Activated CD8-positive, alpha-beta T cell treated with anti-CD3 and anti-CD28 coated beads for 36 hours (primary cell): ENCODE measurements around the gene ANO9. TPM values are rescaled to one million over a fixed set of nuclear protein-coding genes. Genes with fewer than 3 reads are reported as not detected.
"Not testable (repeated sequence)": the region's sequence is repeated elsewhere in the genome, so short reads cannot be mapped to it uniquely, and the experiment has no call there.

Source experiments
- ATAC-seq: fragments of 200-7000 bp; cut with Tn5 transposase; one replicate; pipeline ENCODE4 v1.10.0; 2021; ENCODE audit warnings: mild to moderate bottlenecking, moderate library complexity
- CTCF ChIA-PET: fragments of 350-600 bp; sonication (Branson Sonifier 250); formaldehyde crosslinking; loops from one replicate; lab custom pipeline; 2021; ENCODE audit warnings: antibody characterized with exemption; lab: Charles Lee
- POLR2A ChIA-PET: fragments of 350-600 bp; sonication (Branson Sonifier 250); formaldehyde crosslinking; loops from one replicate; lab custom pipeline; 2021; ENCODE audit warnings: antibody characterized with exemption; lab: Charles Lee
- DNase-seq: peaks from one replicate; pipeline ENCODE4 v3.0.0-alpha.2; 2020
- H3K27ac Mint-ChIP-seq: one replicate; pipeline ENCODE4 v1.8.0; 2021; ENCODE audit warnings: mild to moderate bottlenecking, mixed read lengths
- H3K27me3 Mint-ChIP-seq: one replicate; pipeline ENCODE4 v1.8.0; 2021; ENCODE audit warnings: mixed read lengths
- H3K36me3 Mint-ChIP-seq: one replicate; pipeline ENCODE4 v1.8.0; 2021; ENCODE audit warnings: low read depth, mixed read lengths
- H3K4me1 Mint-ChIP-seq: one replicate; pipeline ENCODE4 v1.8.0; 2021; ENCODE audit warnings: low read depth, mixed read lengths
- H3K4me3 Mint-ChIP-seq: one replicate; pipeline ENCODE4 v1.8.0; 2021; ENCODE audit warnings: mild to moderate bottlenecking, moderate library complexity, mixed read lengths
- H3K9me3 Mint-ChIP-seq: one replicate; pipeline ENCODE4 v1.8.0; 2021; ENCODE audit warnings: mixed read lengths
- intact Hi-C: fragments of 100-400 bp; cut with micrococcal nuclease; formaldehyde crosslinking; loops from one replicate; pipeline ENCODE4 v1.10.0; 2022
- total RNA-seq, 2 experiments: library from RNA; stranded (reverse); gene quantifications; one replicate each; pipeline ENCODE4 v1.2.3, GENCODE V29; 2021
- TF ChIP-seq, protein P1 (sequence below): fragments of 200-600 bp; IDR thresholded peaks from one replicate; pipeline ENCODE4 v1.8.0; 2022; ENCODE audit warnings: antibody characterized with exemption, mild to moderate bottlenecking

Gene ANO9
- total RNA-seq, 2 experiments from 2014 or later: 28.2 to 29.0 TPM

DNA sequence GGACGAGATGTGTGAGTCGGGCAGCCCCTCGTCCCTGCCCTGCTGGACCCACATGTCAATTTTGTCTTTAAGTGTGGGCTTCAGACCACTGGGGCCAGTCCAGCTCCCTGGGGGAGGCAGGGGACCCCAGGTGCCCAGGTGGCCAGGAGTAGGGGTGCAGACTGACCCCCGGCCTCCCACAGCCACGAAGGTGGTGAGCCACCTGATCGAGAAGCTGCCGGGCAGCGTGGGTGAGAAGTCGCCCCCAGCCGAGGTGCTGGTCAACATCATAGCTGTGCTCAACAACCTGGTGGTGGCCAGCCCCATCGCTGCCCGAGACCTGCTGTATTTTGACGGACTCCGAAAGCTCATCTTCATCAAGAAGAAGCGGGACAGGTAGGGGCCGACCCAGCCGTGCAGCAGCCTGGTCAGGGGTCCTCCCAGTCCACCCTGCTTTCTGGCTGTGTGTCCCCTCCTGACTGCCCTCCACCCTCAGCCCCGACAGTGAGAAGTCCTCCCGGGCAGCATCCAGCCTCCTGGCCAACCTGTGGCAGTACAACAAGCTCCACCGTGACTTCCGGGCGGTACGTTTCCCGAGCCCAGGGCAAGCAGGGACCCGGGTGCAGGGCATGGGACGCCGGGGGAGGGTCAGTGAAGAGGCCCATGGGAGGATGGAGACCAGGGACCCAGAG lies 37.9 kb downstream of the ANO9 start:
- POLR2A ChIA-PET: interaction anchor here (0.6 to 1.2 kb wide), 4 partner anchors 11 to 116 kb away, joined by 3 to 4 read pairs (median 4); partner anchors contain the start of gene SIGIRR
- CTCF ChIA-PET: interaction anchor here (1.9 kb wide), 1 partner anchor 45 kb away, joined by 7 read pairs; no protein-coding TSS in a partner anchor
- no peaks in the 10 kb centered on the region for H3K36me3 Mint-ChIP-seq

DNA sequence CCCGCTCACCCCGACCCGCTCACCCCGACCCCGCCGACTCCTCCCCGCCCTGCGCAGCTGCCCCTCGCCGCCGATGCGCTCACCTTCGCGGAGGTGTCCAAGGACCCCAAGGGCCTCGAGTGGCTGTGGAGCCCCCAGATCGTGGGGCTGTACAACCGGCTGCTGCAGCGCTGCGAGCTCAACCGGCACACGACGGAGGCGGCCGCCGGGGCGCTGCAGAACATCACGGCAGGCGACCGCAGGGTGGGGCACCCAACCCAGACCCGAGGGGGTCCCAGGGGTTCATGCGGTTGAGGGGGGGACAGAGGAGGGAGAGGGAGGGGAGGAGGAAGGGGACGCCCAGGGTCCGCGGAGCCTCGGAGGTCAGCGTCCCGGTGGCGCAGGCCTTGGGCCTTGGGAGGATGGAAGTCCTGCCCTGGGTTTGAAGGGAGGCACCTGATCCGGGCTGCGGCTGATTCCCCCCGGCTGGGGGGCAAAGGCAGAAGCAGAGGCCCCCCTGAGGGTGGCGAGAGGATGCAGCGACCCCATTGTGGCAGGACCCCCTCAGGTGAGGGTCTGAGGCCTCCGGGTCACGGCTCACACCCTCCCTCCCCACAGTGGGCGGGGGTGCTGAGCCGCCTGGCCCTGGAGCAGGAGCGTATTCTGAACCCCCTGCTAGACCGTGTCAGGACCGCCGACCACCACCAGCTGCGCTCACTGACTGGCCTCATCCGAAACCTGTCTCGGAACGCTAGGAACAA lies 38.6 kb downstream of the ANO9 start:
- TF ChIP-seq, protein P1, sequence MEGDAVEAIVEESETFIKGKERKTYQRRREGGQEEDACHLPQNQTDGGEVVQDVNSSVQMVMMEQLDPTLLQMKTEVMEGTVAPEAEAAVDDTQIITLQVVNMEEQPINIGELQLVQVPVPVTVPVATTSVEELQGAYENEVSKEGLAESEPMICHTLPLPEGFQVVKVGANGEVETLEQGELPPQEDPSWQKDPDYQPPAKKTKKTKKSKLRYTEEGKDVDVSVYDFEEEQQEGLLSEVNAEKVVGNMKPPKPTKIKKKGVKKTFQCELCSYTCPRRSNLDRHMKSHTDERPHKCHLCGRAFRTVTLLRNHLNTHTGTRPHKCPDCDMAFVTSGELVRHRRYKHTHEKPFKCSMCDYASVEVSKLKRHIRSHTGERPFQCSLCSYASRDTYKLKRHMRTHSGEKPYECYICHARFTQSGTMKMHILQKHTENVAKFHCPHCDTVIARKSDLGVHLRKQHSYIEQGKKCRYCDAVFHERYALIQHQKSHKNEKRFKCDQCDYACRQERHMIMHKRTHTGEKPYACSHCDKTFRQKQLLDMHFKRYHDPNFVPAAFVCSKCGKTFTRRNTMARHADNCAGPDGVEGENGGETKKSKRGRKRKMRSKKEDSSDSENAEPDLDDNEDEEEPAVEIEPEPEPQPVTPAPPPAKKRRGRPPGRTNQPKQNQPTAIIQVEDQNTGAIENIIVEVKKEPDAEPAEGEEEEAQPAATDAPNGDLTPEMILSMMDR: no peak
- intact Hi-C loops: no loop called here
- DNase-seq: no peak
- H3K27ac Mint-ChIP-seq: no peak overlapping the region
- CTCF ChIA-PET: interaction anchor here (1.9 kb wide), 1 partner anchor 45 kb away, joined by 7 read pairs; no protein-coding TSS in a partner anchor
- POLR2A ChIA-PET: interaction anchor here (0.6 to 1.2 kb wide), 4 partner anchors 12 to 116 kb away, joined by 3 to 4 read pairs (median 4); partner anchors contain the start of gene SIGIRR
- peaks cover 2% of the 10 kb centered on the region for H3K36me3 Mint-ChIP-seq
- no peak for ATAC-seq
- H3K27me3 Mint-ChIP-seq: peaks cover 5% of the 10 kb centered on the region
- H3K4me1 Mint-ChIP-seq: peaks cover 8% of the 10 kb centered on the region
- H3K4me3 Mint-ChIP-seq: no peak overlapping the region
- H3K9me3 Mint-ChIP-seq: peaks cover 2% of the 10 kb centered on the region

More for the DNA sequence above, 37.9 kb downstream of the ANO9 start:
- DNase-seq: no peak
- Mint-ChIP-seq H3K9me3 (no peaks in the 10 kb centered on the region), H3K27ac (no peak overlapping the region), H3K27me3 (peaks cover 5% of the 10 kb centered on the region), H3K4me3 (no peak overlapping the region), H3K4me1 (peaks cover 5% of the 10 kb centered on the region)
- ATAC-seq: no peak
- intact Hi-C loops: no loop called here
- TF ChIP-seq, protein P1: no peak

DNA sequence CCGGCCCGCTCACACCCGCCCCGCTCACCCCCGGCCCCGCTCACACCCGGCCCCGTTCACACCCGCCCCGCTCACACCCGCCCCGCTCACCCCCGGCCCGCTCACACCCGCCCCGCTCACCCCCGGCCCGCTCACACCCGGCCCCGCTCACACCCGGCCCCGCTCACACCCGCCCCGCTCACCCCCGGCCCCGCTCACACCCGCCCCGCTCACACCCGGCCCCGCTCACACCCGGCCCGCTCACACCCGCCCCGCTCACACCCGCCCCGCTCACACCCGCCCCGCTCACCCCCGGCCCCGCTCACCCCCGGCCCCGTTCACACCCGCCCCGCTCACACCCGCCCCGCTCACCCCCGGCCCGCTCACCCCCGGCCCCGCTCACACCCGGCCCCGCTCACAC lies 40.6 kb downstream of the ANO9 start:
- H3K36me3 Mint-ChIP-seq, H3K27ac Mint-ChIP-seq, intact Hi-C loops, ATAC-seq, CTCF ChIA-PET, H3K9me3 Mint-ChIP-seq, H3K4me3 Mint-ChIP-seq, DNase-seq, POLR2A ChIA-PET, H3K4me1 Mint-ChIP-seq, H3K27me3 Mint-ChIP-seq: not testable (repeated sequence)

DNA sequence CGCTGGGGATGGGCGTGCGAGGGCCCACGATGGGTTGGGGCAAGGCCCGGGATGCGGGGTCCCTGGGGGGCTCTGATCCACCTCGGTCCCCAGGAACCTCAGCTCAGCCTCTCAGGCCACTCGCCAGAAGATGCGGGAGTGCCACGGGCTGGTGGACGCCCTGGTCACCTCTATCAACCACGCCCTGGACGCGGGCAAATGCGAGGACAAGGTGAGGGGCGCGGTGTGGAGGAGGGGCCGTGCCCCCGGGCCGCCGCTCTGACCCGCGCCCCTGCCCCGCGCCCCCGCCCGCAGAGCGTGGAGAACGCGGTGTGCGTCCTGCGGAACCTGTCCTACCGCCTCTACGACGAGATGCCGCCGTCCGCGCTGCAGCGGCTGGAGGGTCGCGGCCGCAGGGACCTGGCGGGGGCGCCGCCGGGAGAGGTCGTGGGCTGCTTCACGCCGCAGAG lies 41.5 kb downstream of the ANO9 start:
- ChIA-PET CTCF (no interaction called here), POLR2A (no interaction called here)
- TF ChIP-seq, protein P1: no peak
- Mint-ChIP-seq H3K4me1 (peaks cover 7% of the 10 kb centered on the region), H3K36me3 (peaks cover 2% of the 10 kb centered on the region), H3K27ac (no peak overlapping the region), H3K27me3 (peaks cover 5% of the 10 kb centered on the region), H3K9me3 (peaks cover 2% of the 10 kb centered on the region), H3K4me3 (no peak overlapping the region)
- no peak for ATAC-seq
- intact Hi-C loops: no loop called here
- DNase-seq: no peak

DNA sequence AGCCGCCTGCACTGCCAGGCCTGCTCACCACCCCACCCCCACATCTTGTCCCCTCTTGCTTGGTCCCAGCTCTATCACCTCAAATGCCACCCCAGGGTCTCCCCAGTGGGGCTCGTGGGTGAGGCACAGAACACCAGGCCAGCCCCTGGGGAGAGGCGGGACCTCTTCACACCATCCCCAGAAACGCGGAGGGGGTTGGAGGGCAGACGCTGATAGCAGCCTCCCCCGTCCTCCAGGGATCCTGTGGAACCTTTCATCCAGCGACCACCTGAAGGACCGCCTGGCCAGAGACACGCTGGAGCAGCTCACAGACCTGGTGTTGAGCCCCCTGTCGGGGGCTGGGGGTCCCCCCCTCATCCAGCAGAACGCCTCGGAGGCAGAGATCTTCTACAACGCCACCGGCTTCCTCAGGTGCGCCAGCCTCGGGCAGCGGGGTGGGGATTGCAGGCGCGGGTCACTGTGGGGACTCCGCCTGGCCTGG lies 42.0 kb downstream of the ANO9 start:
- DNase-seq: no peak
- intact Hi-C loops: no loop called here
- ChIA-PET POLR2A (no interaction called here), CTCF (no interaction called here)
- Mint-ChIP-seq H3K27ac (no peak overlapping the region), H3K9me3 (peaks cover 2% of the 10 kb centered on the region), H3K36me3 (peaks cover 2% of the 10 kb centered on the region), H3K4me1 (peaks cover 7% of the 10 kb centered on the region), H3K4me3 (no peak overlapping the region), H3K27me3 (peaks cover 5% of the 10 kb centered on the region)
- ATAC-seq: no peak
- TF ChIP-seq, protein P1: no peak
